Mesodermal cell (in vitro differentiated cells): Measurements from ENCODE around the gene NDUFB6.
A peak's percentile ranks its signal among the peaks of the same experiment; 100 is the strongest.

Source experiments
- H3K27ac ChIP-seq: 2 replicates; pipeline ENCODE4 v1.7.0; 2013; ENCODE audit warnings: mild to moderate bottlenecking, low read depth, low read length, moderate library complexity; ENCODE audit not compliant: severe bottlenecking
- H3K36me3 ChIP-seq: 2 replicates; pipeline ENCODE4 v1.7.1; 2013; ENCODE audit warnings: mild to moderate bottlenecking, low read length, moderate library complexity; ENCODE audit not compliant: control insufficient read depth, insufficient read depth
- H3K4me1 ChIP-seq: one replicate; pipeline ENCODE4 v1.7.1; 2013; ENCODE audit warnings: mild to moderate bottlenecking, low read length; ENCODE audit not compliant: insufficient read depth, control insufficient read depth, poor library complexity, severe bottlenecking
- H3K4me3 ChIP-seq: 2 replicates; pipeline ENCODE4 v1.7.0; 2013; ENCODE audit warnings: low read length, control low read depth, mild to moderate bottlenecking; ENCODE audit not compliant: insufficient read depth, poor library complexity, severe bottlenecking; ENCODE audit errors: extremely low read depth
- H3K9me3 ChIP-seq: 2 replicates; pipeline ENCODE4 v1.7.1; 2013; ENCODE audit warnings: mild to moderate bottlenecking, low read length, moderate library complexity; ENCODE audit not compliant: control insufficient read depth
- WGBS, 2 experiments: methylation state at CpG; one replicate each; pipeline ENCODE4 v1.1.5; 2013; ENCODE audit warnings: missing lambda C conversion rate in 2 of 2; ENCODE audit not compliant: insufficient coverage in 2 of 2; 5-methylcytosine and 5-hydroxymethylcytosine counted together

Gene NDUFB6

GRCh38 chr9:32587901-32588300 is 14.9 kb upstream of the NDUFB6 start:
- no peaks in the 10 kb centered on the region for H3K9me3 ChIP-seq
- no peak overlapping the region for H3K27ac ChIP-seq
- no peaks in the 10 kb centered on the region for H3K36me3 ChIP-seq

DNA sequence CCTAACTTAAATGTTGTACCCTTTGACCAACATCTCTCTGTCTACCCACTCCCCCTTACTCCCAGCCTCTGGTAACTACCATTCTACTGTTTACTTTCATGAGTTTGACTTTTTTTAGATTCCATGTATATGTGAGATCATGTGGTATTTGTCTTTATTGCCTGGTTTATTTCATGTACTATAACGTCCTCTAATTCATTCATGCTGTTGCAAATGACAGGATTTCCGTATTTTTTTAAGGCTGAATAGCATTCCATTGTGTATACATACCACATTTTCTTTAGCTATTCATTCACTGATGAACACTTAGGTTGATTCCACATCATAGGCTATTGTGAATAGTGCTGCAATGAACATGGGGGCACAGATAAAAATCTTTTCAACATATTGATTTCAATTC is 11.8 kb upstream of the NDUFB6 start:
- peaks cover 3% of the 10 kb centered on the region for H3K4me1 ChIP-seq
- no peak overlapping the region for H3K4me3 ChIP-seq
- H3K9me3 ChIP-seq: no peaks in the 10 kb centered on the region
- H3K27ac ChIP-seq: no peak overlapping the region
- no peaks in the 10 kb centered on the region for H3K36me3 ChIP-seq
- WGBS, 2 experiments: 62% methylated on average over 2 of the region's 2 CpGs; no CpG with 5 or more reads in 1 of the 2 experiments

More at GRCh38 chr9:32587901-32588300, 14.9 kb upstream of the NDUFB6 start:
- Histone ChIP-seq H3K4me1 (no peaks in the 10 kb centered on the region), H3K4me3 (no peak overlapping the region)

DNA sequence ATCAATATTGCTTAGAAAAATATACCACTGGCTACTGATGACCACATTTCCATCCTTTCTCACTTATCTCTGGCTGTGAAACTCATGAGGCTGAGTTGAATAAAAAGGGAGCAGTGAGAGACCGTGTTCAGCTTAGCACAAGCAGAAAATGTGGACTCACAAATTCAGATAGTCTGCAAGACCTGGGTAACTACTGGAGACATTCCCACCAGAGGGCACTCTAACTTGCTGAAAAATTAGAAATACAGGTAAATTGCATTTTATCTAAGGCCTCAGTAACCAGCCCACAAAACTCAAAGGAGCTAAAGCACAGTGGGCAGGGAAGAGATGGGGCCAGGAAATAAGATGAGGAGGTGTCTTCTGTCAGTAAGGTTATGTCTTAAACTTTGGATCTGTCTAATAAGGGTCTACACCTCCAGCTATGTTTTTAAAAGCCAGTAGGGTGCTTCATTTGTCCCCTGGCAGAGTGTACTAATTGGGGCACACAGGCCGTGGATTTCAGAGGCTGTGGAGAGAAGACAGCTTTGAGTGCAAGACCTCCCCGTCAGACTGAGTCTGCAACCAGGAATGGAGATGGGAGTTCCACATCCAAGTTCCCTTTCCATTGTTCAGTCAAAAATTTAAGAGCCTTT is 8.7 kb upstream of the NDUFB6 start:
- Histone ChIP-seq H3K9me3 (no peaks in the 10 kb centered on the region), H3K4me1 (peaks cover 3% of the 10 kb centered on the region), H3K4me3 (no peak overlapping the region), H3K27ac (no peak overlapping the region), H3K36me3 (no peaks in the 10 kb centered on the region)
- WGBS, 2 experiments: 71 to 73% methylated on average over 3 of the region's 3 CpGs

DNA sequence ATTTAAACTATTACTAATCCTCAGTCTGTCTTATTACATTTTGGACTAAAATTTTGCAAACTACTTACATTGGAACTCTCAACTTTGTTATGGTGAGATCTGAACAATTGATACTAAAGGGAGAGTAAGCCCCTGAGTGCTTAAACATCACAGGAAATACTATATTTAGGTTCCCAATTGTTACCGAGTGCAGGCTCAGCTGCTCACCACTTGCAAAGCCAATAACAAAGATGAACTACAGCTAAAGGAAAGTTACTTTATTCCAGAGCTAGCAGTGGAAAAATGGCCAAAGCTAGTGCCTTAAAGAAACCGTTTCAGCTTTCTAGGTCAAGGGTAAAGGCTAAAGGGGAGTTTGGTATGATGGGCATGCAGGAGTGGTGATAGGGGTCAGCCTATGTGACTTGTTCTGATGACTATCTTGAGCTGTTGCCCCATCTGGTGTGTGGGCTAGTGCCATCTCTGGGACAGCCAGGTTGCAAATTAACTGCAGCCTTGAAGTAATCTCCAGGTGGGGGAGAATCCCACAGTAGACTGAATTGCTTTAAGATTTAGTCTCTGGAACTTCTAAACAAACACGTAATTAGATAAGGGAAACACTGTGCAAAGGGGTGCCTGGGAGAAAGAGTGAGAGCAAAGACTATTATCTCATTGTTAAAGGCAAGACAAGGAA is 7.8 kb upstream of the NDUFB6 start:
- peaks cover 3% of the 10 kb centered on the region for H3K4me1 ChIP-seq
- 54 to 67% methylated on average over 1 to 2 of the region's 3 CpGs for WGBS, 2 experiments
- H3K9me3 ChIP-seq: no peaks in the 10 kb centered on the region
- no peaks in the 10 kb centered on the region for H3K36me3 ChIP-seq
- H3K4me3 ChIP-seq: no peak overlapping the region
- H3K27ac ChIP-seq: peak overlapping the region; percentile 16

DNA sequence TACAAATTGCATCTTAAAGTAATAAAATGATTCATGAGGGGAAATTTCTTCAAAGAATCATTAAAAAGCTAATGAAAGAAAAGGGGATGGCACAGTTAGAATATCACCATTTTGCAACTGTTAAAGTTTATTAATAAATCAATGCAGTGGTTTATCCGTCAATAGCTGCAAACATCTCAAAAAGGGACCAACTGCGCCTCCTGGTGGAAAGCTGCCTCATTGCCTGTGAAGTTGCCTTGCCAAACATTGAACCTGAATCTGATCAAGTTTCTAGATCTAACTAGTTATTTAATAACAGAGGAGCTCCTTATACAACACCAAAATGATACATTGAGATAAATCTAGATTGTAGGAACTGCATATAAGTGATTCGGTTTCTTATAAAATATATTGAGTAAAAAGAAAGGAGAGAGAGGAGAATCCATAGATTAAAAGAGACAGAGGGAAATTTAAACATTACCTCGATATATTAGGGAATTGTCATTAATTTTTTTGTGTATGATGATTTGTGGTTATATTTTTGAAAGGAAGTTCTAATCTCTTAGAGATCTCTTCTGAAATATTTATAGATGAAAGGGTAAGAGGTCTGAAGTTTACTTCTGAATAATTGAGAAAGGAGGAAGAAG is 6.9 kb upstream of the NDUFB6 start:
- H3K4me3 ChIP-seq: no peak overlapping the region
- H3K36me3 ChIP-seq: no peaks in the 10 kb centered on the region
- H3K9me3 ChIP-seq: no peaks in the 10 kb centered on the region
- peaks cover 3% of the 10 kb centered on the region for H3K4me1 ChIP-seq
- no peak overlapping the region for H3K27ac ChIP-seq
- WGBS, 2 experiments: 4% methylated on average over 3 of the region's 4 CpGs; no CpG with 5 or more reads in 1 of the 2 experiments

DNA sequence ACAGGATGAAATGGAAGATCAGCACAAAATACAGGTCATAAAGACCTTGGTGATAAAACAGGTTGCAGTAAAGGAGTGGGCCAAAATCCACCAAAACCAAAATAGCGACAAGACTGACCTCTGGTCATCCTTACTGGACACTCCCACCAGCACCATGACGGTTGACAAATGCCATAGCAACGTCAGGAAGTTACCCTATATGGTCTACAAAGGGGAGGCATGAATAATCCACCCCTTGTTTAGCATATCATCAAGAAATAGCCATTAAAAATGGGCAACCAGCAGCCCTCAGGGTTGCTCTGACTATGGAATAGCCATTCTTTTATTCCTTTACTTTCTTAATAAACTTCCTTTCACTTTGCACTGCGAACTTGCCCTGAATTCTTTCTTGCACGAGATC is 6.0 kb upstream of the NDUFB6 start:
- Histone ChIP-seq H3K4me3 (no peak overlapping the region), H3K9me3 (no peaks in the 10 kb centered on the region), H3K27ac (no peak overlapping the region), H3K4me1 (peaks cover 3% of the 10 kb centered on the region), H3K36me3 (no peaks in the 10 kb centered on the region)
- 89 to 91% methylated on average over 4 of the region's 5 CpGs for WGBS, 2 experiments

- no peaks in the 10 kb centered on the region for H3K36me3 ChIP-seq
- H3K4me3 ChIP-seq: no peak overlapping the region
- peaks cover 3% of the 10 kb centered on the region for H3K4me1 ChIP-seq
- 83% methylated on average over 1 of the region's 3 CpGs; no CpG with 5 or more reads in 1 of the 2 experiments for WGBS, 2 experiments
- H3K9me3 ChIP-seq: no peaks in the 10 kb centered on the region
- no peak overlapping the region for H3K27ac ChIP-seq
These were observed 4.4 kb upstream of the NDUFB6 start for GRCh38 chr9:32577316-32577715.

DNA sequence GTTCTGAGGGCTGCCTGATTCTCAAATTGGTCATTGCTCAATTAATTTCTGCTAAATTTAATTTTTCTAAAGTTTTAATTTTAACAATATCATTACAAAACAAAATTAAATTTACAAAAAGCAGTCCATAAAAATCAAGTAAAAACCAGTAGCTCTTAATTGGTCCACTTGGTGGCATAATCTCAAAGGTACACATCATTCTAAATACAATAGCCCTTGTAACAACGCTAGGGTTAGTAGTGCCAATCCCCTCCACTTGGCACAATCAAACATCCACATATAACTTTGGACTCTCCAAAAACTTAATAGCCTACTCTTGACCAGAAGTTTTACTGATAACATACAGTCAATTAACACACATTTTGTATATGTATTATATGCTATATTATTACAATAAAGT is 1.9 kb upstream of the NDUFB6 start:
- WGBS, 2 experiments: no CpG with 5 or more reads among the region's 1 CpG
- H3K9me3 ChIP-seq: no peaks in the 10 kb centered on the region

GRCh38 chr9:32573821-32574220 is 862 bp upstream of the NDUFB6 start:
- WGBS, 2 experiments: 95 to 100% methylated on average over 2 to 3 of the region's 7 CpGs
- Histone ChIP-seq H3K27ac (no peak overlapping the region), H3K4me3 (no peak overlapping the region)

More for the DNA sequence above, 1.9 kb upstream of the NDUFB6 start:
- H3K36me3 ChIP-seq: peaks cover 2% of the 10 kb centered on the region
- H3K4me3 ChIP-seq: no peak overlapping the region
- no peak overlapping the region for H3K27ac ChIP-seq
- peaks cover 8% of the 10 kb centered on the region for H3K4me1 ChIP-seq

GRCh38 chr9:32571969-32572899 is 725 bp downstream of the NDUFB6 start:
- Histone ChIP-seq H3K9me3 (no peaks in the 10 kb centered on the region), H3K4me3 (peak overlapping the region; percentile 98), H3K27ac (peak overlapping the region; percentile 77), H3K4me1 (peaks cover 8% of the 10 kb centered on the region), H3K36me3 (peaks cover 19% of the 10 kb centered on the region)
- 0% methylated on average over 2 to 13 of the region's 17 CpGs for WGBS, 2 experiments

More at GRCh38 chr9:32573821-32574220, 862 bp upstream of the NDUFB6 start:
- Histone ChIP-seq H3K4me1 (peaks cover 8% of the 10 kb centered on the region), H3K9me3 (no peaks in the 10 kb centered on the region), H3K36me3 (peaks cover 10% of the 10 kb centered on the region)
